H9 (cell line): ENCODE measurements around the gene LNP1. TPM values are rescaled to one million over a fixed set of nuclear protein-coding genes. Genes with fewer than 3 reads are reported as not detected.

ENCODE experiments used
- DNase-seq: peaks from one replicate; pipeline ENCODE4 v3.0.0-alpha.2; 2017
- H2AFZ ChIP-seq: one replicate; pipeline ENCODE4 v1.6.1; 2013; ENCODE audit warnings: mild to moderate bottlenecking, low read length, control low read depth, moderate library complexity
- H2AK5ac ChIP-seq: 2 replicates; pipeline ENCODE4 v1.6.1; 2013; ENCODE audit warnings: low read length, control low read depth, mixed read lengths; ENCODE audit not compliant: insufficient read length
- H2BK120ac ChIP-seq: one replicate; pipeline ENCODE4 v1.6.1; 2013; ENCODE audit warnings: low read depth, mild to moderate bottlenecking, low read length, control low read depth, inconsistent platforms; ENCODE audit not compliant: poor library complexity, severe bottlenecking
- H2BK12ac ChIP-seq: 2 replicates; pipeline ENCODE4 v1.6.1; 2013; ENCODE audit warnings: low read length, control low read depth, mixed read lengths, low read depth; ENCODE audit not compliant: insufficient read length
- H2BK15ac ChIP-seq: 2 replicates; pipeline ENCODE4 v1.6.1; 2013; ENCODE audit warnings: low read depth, low read length, control low read depth
- H2BK20ac ChIP-seq: one replicate; pipeline ENCODE4 v1.6.1; 2013; ENCODE audit warnings: low read depth, mild to moderate bottlenecking, low read length, control low read depth, inconsistent platforms; ENCODE audit not compliant: poor library complexity, severe bottlenecking
- H2BK5ac ChIP-seq: 2 replicates; pipeline ENCODE4 v1.6.1; 2013; ENCODE audit warnings: low read length, control low read depth, mixed read lengths; ENCODE audit not compliant: insufficient read length
- H3K14ac ChIP-seq: 2 replicates; pipeline ENCODE4 v1.6.1; 2013; ENCODE audit warnings: low read length, control low read depth; ENCODE audit not compliant: insufficient read depth
- H3K18ac ChIP-seq: 2 replicates; pipeline ENCODE4 v1.6.1; 2013; ENCODE audit warnings: low read depth, mild to moderate bottlenecking, mixed read lengths, low read length, control low read depth; ENCODE audit not compliant: insufficient read length
- H3K23ac ChIP-seq: 2 replicates; pipeline ENCODE4 v1.6.1; 2013; ENCODE audit warnings: low read length, control low read depth, mixed read lengths, low read depth; ENCODE audit not compliant: insufficient read length
- H3K23me2 ChIP-seq: 2 replicates; pipeline ENCODE4 v1.6.1; 2013; ENCODE audit warnings: low read depth, mild to moderate bottlenecking, mixed read lengths, low read length, control low read depth; ENCODE audit not compliant: insufficient read length, poor library complexity, severe bottlenecking
- H3K27ac ChIP-seq: 2 replicates; pipeline ENCODE4 v1.5.1; 2013; ENCODE audit warnings: low read length, control low read depth, mixed read lengths, low read depth; ENCODE audit not compliant: insufficient read length
- H3K27me3 ChIP-seq: 2 replicates; pipeline ENCODE4 v1.6.1; 2013; ENCODE audit warnings: low read length, control low read depth, inconsistent platforms; ENCODE audit not compliant: insufficient read depth
- H3K4ac ChIP-seq: 2 replicates; pipeline ENCODE4 v1.6.1; 2013; ENCODE audit warnings: low read depth, mild to moderate bottlenecking, control low read depth, inconsistent platforms, low read length, moderate library complexity
- H3K4me1 ChIP-seq: 2 replicates; pipeline ENCODE4 v1.6.1; 2013; ENCODE audit warnings: low read length, control low read depth, inconsistent platforms; ENCODE audit not compliant: insufficient read depth
- H3K4me2 ChIP-seq: 2 replicates; pipeline ENCODE4 v1.6.1; 2013; ENCODE audit warnings: low read length, control low read depth, mixed read lengths; ENCODE audit not compliant: insufficient read length, insufficient read depth
- H3K56ac ChIP-seq: 2 replicates; pipeline ENCODE4 v1.6.1; 2013; ENCODE audit warnings: low read depth, mild to moderate bottlenecking, mixed read lengths, low read length, control low read depth; ENCODE audit not compliant: insufficient read length
- H3K79me1 ChIP-seq: 2 replicates; pipeline ENCODE4 v1.6.1; 2013; ENCODE audit warnings: low read depth, mild to moderate bottlenecking, moderate library complexity, low read length, control low read depth, inconsistent platforms; ENCODE audit not compliant: insufficient read depth, poor library complexity, severe bottlenecking
- H3K79me2 ChIP-seq: 2 replicates; pipeline ENCODE4 v1.6.1; 2013; ENCODE audit warnings: low read length, control low read depth, inconsistent platforms; ENCODE audit not compliant: insufficient read depth
- H3K9ac ChIP-seq: 2 replicates; pipeline ENCODE4 v1.6.1; 2013; ENCODE audit warnings: low read length, control low read depth, mixed read lengths; ENCODE audit not compliant: insufficient read length; ENCODE audit errors: extremely low read depth
- H3K9me3 ChIP-seq: one replicate; pipeline ENCODE4 v1.6.1; 2013; ENCODE audit warnings: low read depth, low read length, inconsistent platforms; ENCODE audit not compliant: control insufficient read depth
- H3T11ph ChIP-seq: one replicate; pipeline ENCODE4 v1.6.1; 2013; ENCODE audit warnings: mild to moderate bottlenecking, low read length, control low read depth, inconsistent platforms
- H4K20me1 ChIP-seq: one replicate; pipeline ENCODE4 v1.6.1; 2013; ENCODE audit not compliant: control insufficient read depth, insufficient read length, insufficient read depth
- H4K5ac ChIP-seq: 2 replicates; pipeline ENCODE4 v1.6.1; 2013; ENCODE audit warnings: low read depth, mild to moderate bottlenecking, mixed read lengths, low read length, control low read depth; ENCODE audit not compliant: insufficient read length
- H4K8ac ChIP-seq: replicated peaks from 2 replicates; pipeline ENCODE4 v1.6.1; 2013; ENCODE audit warnings: low read length, control low read depth, mixed read lengths, low read depth; ENCODE audit not compliant: insufficient read length
- H4K91ac ChIP-seq: 2 replicates; pipeline ENCODE4 v1.6.1; 2013; ENCODE audit warnings: low read depth, mild to moderate bottlenecking, moderate library complexity, mixed read lengths, low read length, control low read depth; ENCODE audit not compliant: insufficient read length
- H3K27ac Mint-ChIP-seq, 3 experiments: 2 replicates in 2 of 3; 3 replicates in 1 of 3; pipeline ENCODE4 v1.8.0; 2020 to 2021; ENCODE audit warnings: mixed read lengths in 3 of 3, mild to moderate bottlenecking in 1 of 3, moderate library complexity in 1 of 3
- H3K27me3 Mint-ChIP-seq: 2 replicates; pipeline ENCODE4 v1.8.0; 2021; ENCODE audit warnings: low read depth, mild to moderate bottlenecking, moderate library complexity, mixed read lengths
- H3K36me3 Mint-ChIP-seq, 3 experiments: 2 replicates in 2 of 3; 3 replicates in 1 of 3; pipeline ENCODE4 v1.8.0; 2020 to 2021; ENCODE audit warnings: low read depth in 3 of 3, mixed read lengths in 3 of 3; ENCODE audit not compliant: insufficient read depth in 1 of 3
- H3K4me1 Mint-ChIP-seq, 2 experiments: 2 replicates each; pipeline ENCODE4 v1.8.0; 2020; ENCODE audit warnings: mixed read lengths in 2 of 2
- H3K4me3 Mint-ChIP-seq, 2 experiments: 2 replicates in 1 of 2; 3 replicates in 1 of 2; pipeline ENCODE4 v1.8.0; 2020 to 2021; ENCODE audit warnings: mild to moderate bottlenecking in 2 of 2, mixed read lengths in 2 of 2, moderate library complexity in 1 of 2
- H3K9me3 Mint-ChIP-seq, 2 experiments: 2 replicates in 1 of 2; 3 replicates in 1 of 2; pipeline ENCODE4 v1.8.0; 2020; ENCODE audit warnings: mild to moderate bottlenecking in 2 of 2, mixed read lengths in 2 of 2, moderate library complexity in 1 of 2
- CTCF ChIP-seq: fragments of 200-600 bp; sonication (generic); conservative IDR thresholded peaks from 3 replicates; pipeline ENCODE4 v1.8.0; 2021; ENCODE audit warnings: antibody characterized with exemption, mild to moderate bottlenecking
- WGBS: extraction: QIAGEN DNeasy Blood & Tissue Kit; methylation state at CpG from one replicate; pipeline ENCODE4 v1.1.7; 2013; ENCODE audit warnings: missing lambda C conversion rate, low lambda C conversion rate, mixed read lengths; ENCODE audit not compliant: insufficient read length; ENCODE audit errors: extremely low coverage; 5-methylcytosine and 5-hydroxymethylcytosine counted together
- total RNA-seq: library from RNA; stranded (reverse); gene quantifications from 2 replicates; pipeline ENCODE4 v1.2.1, GENCODE V29; 2021

Gene LNP1
- total RNA-seq, 1 experiment from 2014 or later, result 4.1 TPM

- no peak overlapping the region for H4K5ac ChIP-seq
- no peak overlapping the region for H3K4ac ChIP-seq
- H3K23me2 ChIP-seq, result no peaks in the 10 kb centered on the region
- H2BK120ac ChIP-seq, result no peak overlapping the region
- no peak for DNase-seq
- H3K9me3 Mint-ChIP-seq, result peaks cover 8 to 9% of the 10 kb centered on the region in 2 experiments
- no peak overlapping the region for H2BK5ac ChIP-seq
- peaks cover 13 to 19% of the 10 kb centered on the region in 2 experiments for H3K4me1 Mint-ChIP-seq
- no peak overlapping the region for H4K91ac ChIP-seq
- no peaks in the 10 kb centered on the region; the same call in 1 of the 2 replicates for H3K27me3 Mint-ChIP-seq
- WGBS, result no CpG with 5 or more reads among the region's 1 CpG
- no peak overlapping the region for H3K18ac ChIP-seq
- H3K4me3 Mint-ChIP-seq, result no peak overlapping the region
- H2BK20ac ChIP-seq, result no peak overlapping the region
- no peak overlapping the region; a peak in 1 of 7 replicates for H3K27ac Mint-ChIP-seq
- no peak overlapping the region for H3T11ph ChIP-seq
- H2AK5ac ChIP-seq, result no peak overlapping the region
- TF ChIP-seq CTCF, result no peak
- H3K79me2 ChIP-seq, result no peaks in the 10 kb centered on the region
- H2AFZ ChIP-seq, result no peak overlapping the region
- H2BK15ac ChIP-seq, result no peak overlapping the region
- H3K23ac ChIP-seq, result no peak overlapping the region
- H3K14ac ChIP-seq, result no peak overlapping the region
- H4K8ac ChIP-seq, result no peak overlapping the region
- H4K20me1 ChIP-seq, result no peaks in the 10 kb centered on the region
- H3K27ac ChIP-seq, result no peak overlapping the region
- H3K79me1 ChIP-seq, result no peaks in the 10 kb centered on the region
- H3K9me3 ChIP-seq, result no peaks in the 10 kb centered on the region
- no peaks in the 10 kb centered on the region for H3K4me1 ChIP-seq
- peaks cover 0 to 3% (median 0%) of the 10 kb centered on the region in 3 experiments; a peak in 3 of 7 replicates for H3K36me3 Mint-ChIP-seq
- no peak overlapping the region for H3K4me2 ChIP-seq
- no peaks in the 10 kb centered on the region for H3K27me3 ChIP-seq
- H3K9ac ChIP-seq, result no peak overlapping the region
- H2BK12ac ChIP-seq, result no peak overlapping the region
- H3K56ac ChIP-seq, result no peak overlapping the region
Observed at GRCh38 chr3:100483529-100483928, 82.2 kb downstream of the LNP1 start.
